ENCODE results near the gene ELP1.
"Not testable (repeated sequence)": the region's sequence is repeated elsewhere in the genome, so short reads cannot be mapped to it uniquely, and the experiment has no call there.

ELP1 gene, protein sequence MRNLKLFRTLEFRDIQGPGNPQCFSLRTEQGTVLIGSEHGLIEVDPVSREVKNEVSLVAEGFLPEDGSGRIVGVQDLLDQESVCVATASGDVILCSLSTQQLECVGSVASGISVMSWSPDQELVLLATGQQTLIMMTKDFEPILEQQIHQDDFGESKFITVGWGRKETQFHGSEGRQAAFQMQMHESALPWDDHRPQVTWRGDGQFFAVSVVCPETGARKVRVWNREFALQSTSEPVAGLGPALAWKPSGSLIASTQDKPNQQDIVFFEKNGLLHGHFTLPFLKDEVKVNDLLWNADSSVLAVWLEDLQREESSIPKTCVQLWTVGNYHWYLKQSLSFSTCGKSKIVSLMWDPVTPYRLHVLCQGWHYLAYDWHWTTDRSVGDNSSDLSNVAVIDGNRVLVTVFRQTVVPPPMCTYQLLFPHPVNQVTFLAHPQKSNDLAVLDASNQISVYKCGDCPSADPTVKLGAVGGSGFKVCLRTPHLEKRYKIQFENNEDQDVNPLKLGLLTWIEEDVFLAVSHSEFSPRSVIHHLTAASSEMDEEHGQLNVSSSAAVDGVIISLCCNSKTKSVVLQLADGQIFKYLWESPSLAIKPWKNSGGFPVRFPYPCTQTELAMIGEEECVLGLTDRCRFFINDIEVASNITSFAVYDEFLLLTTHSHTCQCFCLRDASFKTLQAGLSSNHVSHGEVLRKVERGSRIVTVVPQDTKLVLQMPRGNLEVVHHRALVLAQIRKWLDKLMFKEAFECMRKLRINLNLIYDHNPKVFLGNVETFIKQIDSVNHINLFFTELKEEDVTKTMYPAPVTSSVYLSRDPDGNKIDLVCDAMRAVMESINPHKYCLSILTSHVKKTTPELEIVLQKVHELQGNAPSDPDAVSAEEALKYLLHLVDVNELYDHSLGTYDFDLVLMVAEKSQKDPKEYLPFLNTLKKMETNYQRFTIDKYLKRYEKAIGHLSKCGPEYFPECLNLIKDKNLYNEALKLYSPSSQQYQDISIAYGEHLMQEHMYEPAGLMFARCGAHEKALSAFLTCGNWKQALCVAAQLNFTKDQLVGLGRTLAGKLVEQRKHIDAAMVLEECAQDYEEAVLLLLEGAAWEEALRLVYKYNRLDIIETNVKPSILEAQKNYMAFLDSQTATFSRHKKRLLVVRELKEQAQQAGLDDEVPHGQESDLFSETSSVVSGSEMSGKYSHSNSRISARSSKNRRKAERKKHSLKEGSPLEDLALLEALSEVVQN (N-terminal part only)

DNA sequence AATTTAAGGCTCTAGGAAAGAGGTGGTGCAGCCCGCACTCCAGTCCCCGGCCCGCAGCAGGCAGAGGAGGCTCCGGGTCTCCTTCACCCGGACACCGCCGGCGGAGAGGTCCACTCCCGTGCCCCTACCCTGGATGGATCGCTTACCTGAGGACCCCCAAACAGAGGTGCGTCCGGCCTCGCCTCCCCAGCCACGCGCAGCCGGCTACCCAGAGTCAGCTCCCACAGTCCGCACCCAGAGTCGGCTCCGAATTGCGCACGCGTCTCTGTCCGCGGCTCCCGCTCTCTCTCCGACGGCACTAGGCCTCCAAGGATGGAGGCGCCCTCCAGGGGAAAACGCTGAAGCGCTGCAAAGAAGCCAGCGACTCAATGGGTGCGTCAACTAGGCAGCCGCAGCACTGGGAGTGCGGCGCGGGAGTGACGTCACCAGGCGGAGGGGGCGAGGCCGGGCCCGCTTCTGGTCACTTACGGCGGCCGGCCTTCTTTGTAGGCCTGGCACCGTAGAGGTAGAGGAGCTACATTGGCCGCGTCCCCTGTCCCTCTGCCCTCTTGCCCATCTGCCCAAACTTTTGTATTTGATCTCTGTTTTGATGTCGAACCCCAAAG lies at the start of gene ELP1:
Gene ELP1, minus strand, starts transcription at position 407 of the 605 bp plus-strand sequence. CDS start 2,978 bp downstream, outside the sequence.
- peak; percentile 88 for DNase-seq

DNA sequence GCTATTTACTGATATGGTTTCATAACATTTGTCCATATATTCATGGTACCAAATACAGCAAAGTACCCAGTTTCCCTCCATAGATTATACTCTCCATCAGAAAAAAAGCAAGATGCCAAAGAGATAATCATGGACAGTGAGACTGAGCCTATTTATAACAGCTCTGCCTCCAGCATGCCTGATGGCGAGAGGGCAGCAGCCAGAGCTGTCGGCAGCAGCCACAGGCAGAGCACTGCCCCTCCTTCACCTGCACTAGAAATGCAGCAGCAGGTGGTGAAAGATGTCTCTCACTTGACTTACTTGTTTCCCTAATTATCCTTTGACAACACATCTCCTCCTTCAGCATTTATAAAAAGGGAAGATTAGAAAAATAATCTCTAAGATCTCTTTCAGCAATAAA lies 47.0 kb upstream of the ELP1 start:
- no peak for DNase-seq

DNA sequence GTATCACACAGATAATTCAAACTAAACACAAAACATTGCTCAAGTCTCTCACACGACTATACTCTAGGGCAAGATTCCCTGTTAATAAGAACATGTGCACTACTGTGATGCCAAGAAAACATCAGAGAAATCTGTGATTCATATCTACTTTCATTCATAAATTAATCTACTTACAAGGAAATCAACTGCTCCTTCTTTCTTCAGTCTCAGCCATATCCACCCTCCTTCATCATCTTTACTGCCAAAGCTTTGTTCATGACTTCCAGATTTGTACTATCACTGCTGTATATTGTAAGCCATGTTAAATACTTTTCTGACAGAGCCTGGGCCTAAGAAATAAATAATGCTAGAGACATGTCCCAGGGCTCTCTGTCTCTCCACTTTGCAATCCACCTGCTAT lies 44.3 kb upstream of the ELP1 start:
- DNase-seq = no peak

DNA sequence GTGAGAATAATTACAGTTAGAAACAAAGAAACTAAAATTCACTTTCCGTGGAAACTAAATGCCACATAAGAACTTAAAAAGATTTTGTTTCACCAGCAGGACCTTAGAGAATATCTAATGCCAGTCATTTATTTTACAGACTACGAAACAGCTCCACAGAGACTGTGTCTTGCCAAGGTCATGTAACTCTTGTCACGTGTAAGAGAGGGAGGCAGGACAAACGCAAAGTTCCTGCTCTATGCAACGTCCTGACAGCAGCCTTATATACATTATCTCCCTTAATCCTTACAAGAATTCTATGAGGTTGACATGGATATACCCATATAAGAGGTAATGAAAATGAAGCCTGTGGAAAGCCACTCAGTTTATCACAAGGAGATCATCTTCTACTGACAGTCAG lies 40.0 kb upstream of the ELP1 start:
- no peak for DNase-seq

DNA sequence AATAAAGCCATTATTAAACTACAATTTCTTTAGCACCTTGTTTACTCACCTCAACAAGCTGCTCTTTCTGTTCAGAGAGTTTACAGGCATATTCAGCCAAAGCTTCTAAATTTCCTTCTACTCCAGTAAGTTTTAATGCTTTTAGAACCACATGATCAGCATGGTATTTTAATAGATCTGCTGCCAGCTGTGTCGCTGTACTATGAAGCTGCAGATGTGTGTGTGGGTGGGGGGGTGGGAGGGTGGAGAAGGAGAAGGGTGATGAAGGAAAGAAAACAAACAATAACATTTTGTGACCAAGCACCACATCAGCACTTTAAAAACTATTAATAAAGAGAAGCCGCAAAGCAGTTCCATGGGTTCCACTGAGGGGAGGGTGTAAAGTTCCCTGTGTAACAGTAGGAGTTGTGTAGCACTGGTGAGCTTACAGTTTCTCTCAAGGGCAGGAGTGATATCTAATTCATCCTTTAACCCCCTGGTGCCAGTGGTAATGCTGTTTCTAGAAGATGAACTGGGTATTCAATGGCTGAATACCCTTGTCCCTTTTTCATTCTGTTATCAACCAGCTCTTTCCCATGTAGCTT lies 38.8 kb upstream of the ELP1 start:
- DNase-seq = no peak

DNA sequence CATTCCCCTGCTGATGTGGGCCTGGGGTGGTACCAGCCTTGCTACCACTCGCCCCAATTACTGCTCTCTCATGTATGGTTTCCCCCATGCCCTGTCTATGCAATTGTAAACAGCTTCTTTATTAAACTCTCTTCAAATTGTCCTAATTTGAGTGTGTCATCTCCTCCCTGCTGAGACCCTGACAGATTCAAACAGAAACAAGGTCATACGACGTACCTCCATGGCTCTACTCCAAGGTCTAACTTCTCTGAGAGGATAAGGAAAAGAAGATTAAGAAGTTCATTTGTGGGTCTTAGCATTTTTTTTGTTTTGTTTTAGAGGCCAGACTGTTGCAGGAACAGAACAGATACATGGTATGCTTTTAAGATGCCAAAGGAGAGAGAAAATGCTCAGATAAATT lies 38.3 kb upstream of the ELP1 start:
- DNase-seq = no peak

DNA sequence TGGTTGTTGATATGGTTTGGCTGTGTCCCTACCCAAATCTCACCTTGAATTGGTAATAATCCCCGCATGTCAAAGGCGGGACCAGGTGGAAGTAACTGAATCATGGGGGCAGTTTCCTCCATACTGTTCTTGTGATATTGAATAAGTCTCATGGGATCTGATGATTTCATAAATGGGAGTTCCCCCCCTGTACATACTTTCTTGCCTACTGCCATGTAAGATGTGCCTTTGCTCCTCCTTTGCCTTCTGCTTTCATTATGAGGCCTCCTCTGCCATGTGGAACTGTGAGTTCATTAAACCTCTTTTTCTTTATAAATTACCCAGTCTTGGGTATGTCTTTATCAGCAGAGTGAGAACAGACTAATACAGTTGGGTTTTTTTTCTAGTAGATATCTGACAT lies 37.5 kb upstream of the ELP1 start:
- DNase-seq = not testable (repeated sequence)

DNA sequence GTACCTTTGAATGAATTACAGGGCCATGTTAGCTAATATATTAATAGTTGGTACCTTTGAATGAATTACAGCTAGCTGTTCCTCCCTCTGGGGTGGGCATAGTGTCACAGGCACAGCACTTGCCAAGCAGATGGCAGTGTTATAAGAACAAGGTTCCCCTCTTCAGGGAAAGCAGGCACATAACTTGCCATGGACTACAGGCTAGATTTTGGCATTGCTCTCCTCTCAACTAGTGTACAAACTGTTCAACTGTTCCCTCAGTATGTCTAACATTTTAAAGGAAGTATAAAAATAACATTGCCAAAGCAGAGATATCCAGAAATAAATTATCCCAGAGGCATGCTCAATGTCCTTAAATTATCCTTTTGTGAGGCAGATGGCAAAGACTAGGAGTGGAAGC lies 34.0 kb upstream of the ELP1 start:
- DNase-seq = no peak

DNA sequence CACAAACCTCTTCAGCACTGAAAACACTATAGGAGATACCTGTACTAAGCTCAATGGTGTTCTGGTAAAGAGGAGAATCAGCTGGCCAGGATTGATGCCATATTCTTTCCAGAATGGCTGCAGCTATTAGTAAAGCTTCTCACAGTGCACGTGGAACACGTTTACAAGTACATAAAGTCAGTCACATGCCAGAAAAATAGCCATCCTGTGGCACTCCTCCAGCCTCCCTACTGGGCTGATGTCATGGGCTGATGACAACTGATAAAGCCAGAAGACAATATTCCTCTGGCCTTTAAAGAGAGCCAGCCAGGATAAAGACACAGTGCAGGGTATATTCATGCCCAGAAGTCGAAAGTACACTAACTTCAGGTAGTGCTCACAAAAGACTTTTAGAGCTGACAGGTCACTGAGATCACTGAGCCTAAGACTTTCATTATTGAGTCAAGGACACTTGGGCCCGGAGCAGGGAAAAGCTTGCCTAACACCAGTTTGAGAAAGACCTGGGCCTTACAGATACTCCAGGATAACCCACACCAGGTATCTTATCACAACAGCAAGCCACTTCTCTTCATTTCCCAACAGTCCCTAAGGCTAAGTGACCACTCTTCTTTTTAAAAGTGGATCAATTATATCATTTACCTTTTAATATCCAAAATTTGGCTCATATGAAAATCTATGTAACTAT lies 29.7 kb upstream of the ELP1 start:
- no peak for DNase-seq

DNA sequence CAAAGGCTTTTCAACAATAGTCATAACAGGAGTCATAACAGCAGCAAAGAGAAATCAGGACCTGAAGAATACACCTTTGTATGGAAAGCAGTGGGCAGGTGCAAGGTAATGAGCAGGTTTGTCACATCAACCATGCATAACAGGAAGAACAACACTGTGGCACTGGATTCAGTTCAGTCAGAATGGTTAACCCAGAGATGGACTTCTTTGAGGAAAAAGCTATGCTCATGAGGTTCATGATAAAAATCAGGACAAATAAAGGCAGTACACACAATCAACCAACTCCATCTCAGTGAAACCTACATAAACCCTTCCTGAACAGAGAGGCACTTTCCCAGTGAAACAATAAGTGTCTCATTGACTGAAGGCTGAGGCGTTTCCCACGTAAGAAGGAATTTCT lies 27.2 kb upstream of the ELP1 start:
- no peak for DNase-seq

DNA sequence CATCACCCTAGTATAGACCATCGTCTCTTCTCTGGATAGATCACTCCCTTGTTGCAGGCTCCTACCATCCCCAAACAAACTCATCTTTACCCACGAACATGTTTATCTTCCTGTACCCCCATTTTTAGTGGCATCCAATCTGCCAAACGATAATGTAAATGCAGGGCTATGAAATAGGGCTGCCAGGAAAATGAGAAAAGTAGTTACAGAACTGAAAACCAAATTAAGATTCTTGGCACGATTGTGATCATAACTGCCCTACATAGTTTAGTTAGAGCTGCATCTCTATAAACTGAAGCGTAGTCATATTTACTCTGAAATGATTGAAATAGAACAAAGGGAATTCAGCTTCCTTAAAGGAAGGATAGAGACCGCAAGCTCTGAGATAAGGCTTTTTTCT lies 26.4 kb upstream of the ELP1 start:
- DNase-seq = no peak

DNA sequence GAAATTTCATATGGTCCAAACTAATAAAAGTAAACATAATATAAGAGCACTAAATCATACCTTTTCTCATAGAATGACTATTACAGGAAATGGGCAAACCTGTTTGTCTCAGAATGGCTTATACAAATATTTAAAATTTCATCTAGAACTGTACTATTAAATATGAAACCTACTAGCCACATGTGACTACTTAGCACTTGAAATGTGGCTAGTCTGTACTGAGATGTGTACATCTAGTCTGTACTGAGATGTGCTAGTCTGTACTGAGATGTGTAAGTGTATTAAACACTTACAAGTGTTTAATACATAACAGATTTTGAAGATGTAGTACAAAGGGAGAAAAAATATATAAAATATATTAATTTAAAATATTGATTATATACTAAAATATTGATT lies 22.7 kb upstream of the ELP1 start:
- no peak for DNase-seq

DNA sequence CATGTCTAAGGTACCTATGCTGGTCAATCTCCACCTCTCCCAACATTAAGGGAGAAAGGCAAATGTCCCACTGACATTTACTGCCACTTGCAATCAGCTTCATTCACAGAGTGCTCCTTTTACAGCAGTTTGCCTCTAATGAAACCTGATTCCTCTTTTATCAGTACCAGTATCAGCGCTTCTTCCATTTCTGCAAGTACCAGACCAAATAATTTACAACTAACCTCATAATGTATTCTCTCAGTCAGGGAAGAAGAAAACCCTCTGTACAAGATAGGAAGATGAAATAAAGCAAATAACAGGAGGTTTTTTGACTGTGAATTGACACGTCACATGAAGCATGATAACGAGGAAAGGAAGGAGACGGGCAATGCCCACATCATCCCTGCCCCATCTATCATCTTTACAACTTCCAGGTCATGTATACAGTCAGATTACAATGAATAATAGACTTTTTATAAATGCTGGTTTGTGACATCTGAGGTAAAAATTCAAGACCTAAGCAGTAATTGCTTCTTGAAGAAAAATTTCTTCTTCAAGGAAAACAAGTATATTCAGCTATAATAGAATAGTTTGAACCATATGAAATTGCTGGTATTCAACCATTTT lies 22.2 kb upstream of the ELP1 start:
- no peak for DNase-seq

DNA sequence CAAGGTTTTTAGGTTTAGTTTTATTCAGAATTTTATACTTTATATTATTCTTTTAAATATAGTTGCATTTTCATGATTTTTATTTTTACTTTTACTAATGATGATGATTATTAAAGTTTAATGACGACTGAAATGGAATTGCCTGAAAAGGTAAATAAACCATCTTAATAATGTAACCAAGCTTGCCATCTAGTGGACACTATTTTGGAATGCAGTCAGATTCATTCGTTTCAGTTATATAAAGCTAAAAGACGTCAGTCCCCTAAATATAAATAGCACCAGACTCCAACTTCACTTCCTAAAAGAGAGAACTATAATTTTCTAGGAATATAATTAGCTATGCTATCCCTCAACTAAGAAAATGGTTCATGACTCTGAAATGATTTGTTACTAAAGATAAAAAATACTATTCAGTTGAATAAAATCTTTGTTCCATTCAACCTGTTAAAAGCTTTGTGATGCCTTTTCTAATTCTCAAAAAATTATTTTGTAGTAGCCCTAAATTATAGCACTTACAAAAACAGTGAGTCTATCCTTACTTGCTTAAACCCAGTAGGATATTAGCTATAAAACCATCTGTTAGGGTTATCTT lies 20.2 kb upstream of the ELP1 start:
- no peak for DNase-seq

DNA sequence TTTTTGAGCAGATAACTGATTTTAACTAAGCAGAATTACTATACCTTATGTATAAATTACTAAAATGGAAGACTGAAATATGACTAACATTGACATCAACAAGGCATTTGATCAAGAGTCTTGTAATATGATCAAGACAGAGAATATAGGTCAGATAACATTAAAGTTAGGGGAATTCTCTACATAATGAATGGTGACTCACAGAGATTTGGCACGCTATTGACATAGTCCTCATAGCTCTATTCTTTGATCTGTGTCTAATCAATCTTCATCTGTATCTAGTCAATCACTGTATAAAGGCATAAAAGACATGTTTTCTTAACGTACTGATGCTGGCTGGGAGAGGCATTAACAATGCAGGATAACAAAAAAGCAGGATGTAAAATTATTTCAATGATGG lies 17.7 kb upstream of the ELP1 start:
- DNase-seq = no peak

DNA sequence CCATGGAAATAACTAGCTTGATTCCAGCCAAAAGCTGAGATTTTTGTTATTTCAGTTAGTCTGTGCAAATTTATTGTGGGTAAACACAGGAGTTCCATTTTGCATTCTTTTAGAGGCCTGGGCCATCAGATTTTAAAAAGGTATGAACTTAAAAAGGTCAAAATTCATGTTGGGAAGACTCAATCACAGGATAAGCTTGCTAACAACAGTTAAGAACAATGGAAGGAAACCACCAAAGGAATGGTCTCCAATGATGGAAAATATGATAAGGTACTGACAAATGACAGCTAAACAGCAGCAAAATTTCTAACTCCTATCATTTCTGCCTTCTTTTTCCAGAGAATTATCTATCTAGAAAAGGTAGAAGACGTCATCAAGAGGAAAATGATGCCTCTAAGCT lies 16.2 kb upstream of the ELP1 start:
- DNase-seq = no peak

DNA sequence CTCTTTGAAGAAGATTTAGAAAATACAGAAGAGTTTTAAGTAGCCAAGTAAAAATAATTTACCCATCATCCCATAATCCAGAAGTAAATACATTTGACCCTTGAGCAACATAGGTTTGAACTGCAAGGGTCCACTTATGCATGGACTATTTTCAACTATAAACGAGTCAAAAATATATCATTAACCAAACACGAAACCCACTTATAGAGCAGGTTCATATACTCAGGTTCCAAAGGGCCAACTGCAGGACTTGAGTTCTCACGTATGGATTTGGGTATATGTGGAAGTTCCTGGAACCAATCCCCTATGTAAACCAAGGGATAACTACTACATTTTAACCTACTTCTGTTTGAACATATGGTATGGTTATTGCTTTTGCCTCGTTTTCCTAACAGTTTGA lies 6.1 kb upstream of the ELP1 start:
- DNase-seq = no peak

DNA sequence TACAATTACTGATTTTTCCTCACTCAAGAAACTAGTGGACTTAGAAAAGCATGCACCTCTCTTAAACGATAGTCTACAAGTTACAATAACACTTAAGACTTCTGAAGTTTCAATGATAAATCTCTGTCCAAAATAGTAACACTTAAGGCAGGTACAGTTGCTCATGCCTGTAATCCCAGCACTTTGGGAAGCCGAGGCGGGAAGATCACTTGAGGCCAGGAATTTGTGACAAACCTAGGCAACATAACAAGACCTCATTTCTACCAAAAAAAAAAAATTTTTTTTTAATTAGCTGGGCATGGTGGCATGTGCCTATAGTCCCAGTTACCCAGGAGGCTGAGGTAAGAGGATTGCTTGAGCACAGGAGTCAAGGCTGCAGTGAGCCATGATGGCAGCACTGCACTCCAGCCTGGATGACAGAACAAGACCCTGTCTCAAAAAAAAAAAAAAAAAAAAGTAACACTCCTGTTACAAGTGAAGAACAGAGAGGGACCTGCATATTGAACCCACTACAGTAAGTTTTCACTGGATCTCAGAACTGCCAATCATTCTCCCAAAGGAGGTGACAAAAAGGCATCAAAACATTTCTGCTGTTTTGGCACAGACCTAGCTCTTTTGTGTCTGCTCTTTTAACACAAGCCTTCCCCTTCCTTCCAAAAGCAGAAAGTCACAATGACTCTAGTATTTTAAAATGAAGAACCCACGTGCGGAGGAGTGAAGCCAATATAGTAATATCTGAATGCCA lies 3.8 kb upstream of the ELP1 start:
- no peak for DNase-seq

DNA sequence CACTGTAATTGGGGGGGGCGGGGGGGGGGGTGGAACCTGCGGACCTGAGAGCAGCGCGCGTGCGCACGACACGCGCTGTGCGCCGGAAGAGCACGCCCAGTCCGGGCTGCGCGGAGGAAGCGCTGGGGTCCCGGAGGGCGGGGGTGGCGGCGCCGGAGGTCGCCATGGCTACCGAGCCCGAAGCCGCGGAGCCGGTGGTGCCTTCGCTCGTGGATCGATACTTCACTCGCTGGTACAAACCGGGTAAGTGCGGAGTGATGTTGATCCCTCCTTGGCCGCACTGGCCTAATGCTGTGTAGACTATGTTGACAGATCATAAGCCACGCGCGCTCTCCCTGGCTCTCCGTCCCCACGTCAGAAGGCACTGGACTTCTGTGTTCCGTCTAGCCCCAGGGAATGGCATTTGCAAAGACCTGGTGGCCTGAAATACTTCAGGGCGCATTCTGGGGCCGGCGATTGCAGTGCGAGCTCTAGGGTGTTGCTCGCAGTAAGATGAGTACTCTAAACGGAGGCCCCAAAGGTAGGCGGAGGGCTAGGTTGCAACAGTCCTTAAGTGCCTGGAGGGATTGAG lies 484 bp upstream of the ELP1 start, which contains the start of gene ABITRAM:
Gene ABITRAM, plus strand, starts transcription at position 78 of the 571 bp plus-strand sequence. Its CDS starts 87 bp downstream, at position 165.
- peak; percentile 76 for DNase-seq

DNA sequence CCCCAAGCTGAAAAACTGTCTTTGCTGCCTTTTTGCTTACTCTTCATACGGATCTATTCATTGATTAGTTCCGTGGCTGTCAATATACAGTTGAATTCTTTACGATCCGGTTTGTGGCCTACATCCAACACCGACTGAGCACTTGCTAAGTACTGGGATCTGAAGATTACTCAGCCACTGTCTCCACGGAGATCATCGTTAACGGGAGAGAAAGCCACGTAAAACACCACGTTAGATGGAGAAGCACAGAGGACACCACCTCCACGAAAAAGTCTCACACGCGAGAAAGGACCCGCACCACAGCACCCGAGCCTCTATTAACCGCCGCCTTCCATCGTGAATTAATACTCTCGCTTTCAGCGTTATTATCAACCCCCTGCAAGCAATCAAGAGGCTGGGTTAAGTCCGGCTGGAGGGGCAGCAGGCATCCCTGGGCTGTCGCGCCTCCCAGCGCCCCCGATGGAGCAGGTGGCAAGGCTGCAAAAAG lies 650 bp downstream of the ELP1 start:
- DNase-seq = no peak

Data from NCI-H510A (cell line).